Activated naive CD8-positive, alpha-beta T cell treated with anti-CD3 and anti-CD28 coated beads, Interleukin-2, amount 50 U/mL, for 24 hours (primary cell): Measurements from ENCODE around the gene MGAT5B.
A peak's percentile ranks its signal among the peaks of the same experiment; 100 is the strongest.

Experiments used
- ATAC-seq: fragments of 150-1000 bp; cut with Tn5 transposase; one replicate; pipeline ENCODE4 v1.10.0; 2021
- DNase-seq: peaks from one replicate; pipeline ENCODE4 v3.0.0; 2021
- H3K27ac Mint-ChIP-seq: one replicate; pipeline ENCODE4 v1.8.0; 2021; ENCODE audit warnings: mild to moderate bottlenecking, mixed read lengths
- H3K27me3 Mint-ChIP-seq: one replicate; pipeline ENCODE4 v1.8.0; 2021; ENCODE audit warnings: mixed read lengths
- H3K36me3 Mint-ChIP-seq: one replicate; pipeline ENCODE4 v1.8.0; 2021; ENCODE audit warnings: low read depth, mixed read lengths
- H3K4me1 Mint-ChIP-seq: one replicate; pipeline ENCODE4 v1.8.0; 2021; ENCODE audit warnings: mixed read lengths
- H3K4me3 Mint-ChIP-seq: one replicate; pipeline ENCODE4 v1.8.0; 2021; ENCODE audit warnings: mild to moderate bottlenecking, moderate library complexity, mixed read lengths
- H3K9me3 Mint-ChIP-seq: one replicate; pipeline ENCODE4 v1.8.0; 2021; ENCODE audit warnings: mixed read lengths

The MGAT5B gene

DNA sequence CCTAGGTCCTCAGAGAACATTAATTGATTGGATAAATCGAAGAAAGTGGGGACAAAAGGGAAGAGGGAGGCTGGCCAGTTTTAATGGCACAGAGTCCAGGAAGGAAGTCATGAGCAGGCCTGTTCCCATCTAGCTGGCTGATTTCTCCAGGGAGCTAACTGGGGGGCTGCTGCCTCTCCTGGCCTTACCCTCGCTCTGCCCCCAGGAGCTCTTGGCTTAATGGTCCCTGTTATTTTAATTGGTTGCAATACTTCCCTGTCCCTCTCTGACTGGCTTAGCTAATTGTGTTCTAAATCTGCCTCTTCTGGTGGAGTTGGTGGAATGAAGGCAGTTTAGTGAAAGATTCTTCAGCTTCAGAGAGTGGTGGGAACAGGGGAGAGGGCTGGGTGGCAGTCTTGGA is 61.4 kb downstream of the MGAT5B start:
- no peak overlapping the region for H3K27ac Mint-ChIP-seq
- no peaks in the 10 kb centered on the region for H3K36me3 Mint-ChIP-seq
- no peaks in the 10 kb centered on the region for H3K27me3 Mint-ChIP-seq
- no peak for ATAC-seq
- no peaks in the 10 kb centered on the region for H3K9me3 Mint-ChIP-seq
- DNase-seq = no peak
- H3K4me1 Mint-ChIP-seq = no peaks in the 10 kb centered on the region
- H3K4me3 Mint-ChIP-seq = no peak overlapping the region

DNA sequence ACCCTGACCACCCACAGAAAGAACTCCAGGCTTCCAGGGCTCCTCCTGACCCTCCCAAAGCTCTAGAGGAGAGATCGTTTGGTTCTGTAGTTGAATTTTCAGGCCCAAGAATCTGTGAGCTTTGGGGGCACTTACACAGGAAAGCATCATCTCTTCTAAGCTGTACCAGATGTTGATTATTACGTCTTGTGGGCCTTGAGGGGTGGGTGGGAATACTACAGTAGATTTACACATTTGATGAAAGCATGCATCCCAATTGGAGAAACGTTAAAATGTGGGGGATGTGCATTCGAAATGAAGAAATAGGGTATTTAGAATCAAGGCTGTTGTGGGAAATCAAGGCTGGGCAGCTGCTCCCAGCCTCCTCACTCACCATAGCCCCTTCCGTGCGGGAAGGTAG is 61.9 kb downstream of the MGAT5B start:
- H3K36me3 Mint-ChIP-seq = no peaks in the 10 kb centered on the region
- H3K9me3 Mint-ChIP-seq = no peaks in the 10 kb centered on the region
- H3K4me3 Mint-ChIP-seq = no peak overlapping the region
- no peaks in the 10 kb centered on the region for H3K4me1 Mint-ChIP-seq
- H3K27ac Mint-ChIP-seq = no peak overlapping the region
- ATAC-seq (no peak), DNase-seq (no peak)
- no peaks in the 10 kb centered on the region for H3K27me3 Mint-ChIP-seq

GRCh38 chr17:76932402-76933333 is 64.5 kb downstream of the MGAT5B start:
- Mint-ChIP-seq H3K27me3 (no peaks in the 10 kb centered on the region), H3K4me1 (no peaks in the 10 kb centered on the region), H3K4me3 (no peak overlapping the region), H3K9me3 (no peaks in the 10 kb centered on the region), H3K27ac (no peak overlapping the region), H3K36me3 (no peaks in the 10 kb centered on the region)
- ATAC-seq = no peak
- no peak for DNase-seq

GRCh38 chr17:76934561-76935320 is 66.5 kb downstream of the MGAT5B start:
- Mint-ChIP-seq H3K27me3 (no peaks in the 10 kb centered on the region), H3K4me1 (no peaks in the 10 kb centered on the region), H3K4me3 (no peak overlapping the region), H3K27ac (no peak overlapping the region), H3K36me3 (no peaks in the 10 kb centered on the region), H3K9me3 (no peaks in the 10 kb centered on the region)
- ATAC-seq (no peak), DNase-seq (no peak)

DNA sequence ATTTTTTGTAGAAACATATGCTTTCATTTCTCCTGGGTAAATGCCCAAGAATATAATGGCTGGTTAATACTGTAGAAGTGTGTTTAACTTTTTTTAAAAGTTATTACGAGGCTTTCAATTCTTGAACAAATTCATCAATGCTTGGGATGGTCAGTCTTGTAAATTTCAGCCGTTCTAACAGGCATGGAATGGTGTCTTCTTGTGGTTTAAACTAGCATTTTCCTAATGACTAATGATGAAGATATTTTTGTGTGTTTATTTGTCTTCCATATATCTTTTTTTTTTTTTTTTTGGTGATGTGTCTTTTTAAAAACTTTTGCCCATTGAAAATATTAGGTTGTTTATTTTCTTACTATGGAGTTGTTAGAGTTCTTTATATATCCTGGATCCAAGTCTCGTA is 67.1 kb downstream of the MGAT5B start:
- no peak overlapping the region for H3K27ac Mint-ChIP-seq
- ATAC-seq = no peak
- no peaks in the 10 kb centered on the region for H3K27me3 Mint-ChIP-seq
- no peak for DNase-seq
- no peaks in the 10 kb centered on the region for H3K9me3 Mint-ChIP-seq
- H3K4me1 Mint-ChIP-seq = no peaks in the 10 kb centered on the region
- H3K4me3 Mint-ChIP-seq = no peak overlapping the region
- no peaks in the 10 kb centered on the region for H3K36me3 Mint-ChIP-seq

- no peak for DNase-seq
- Mint-ChIP-seq H3K4me3 (no peak overlapping the region), H3K27me3 (no peaks in the 10 kb centered on the region), H3K27ac (no peak overlapping the region), H3K9me3 (no peaks in the 10 kb centered on the region), H3K4me1 (no peaks in the 10 kb centered on the region), H3K36me3 (no peaks in the 10 kb centered on the region)
- ATAC-seq = no peak
These were observed 69.0 kb downstream of the MGAT5B start for GRCh38 chr17:76937238-76937637.

GRCh38 chr17:76938009-76938408 is 69.8 kb downstream of the MGAT5B start:
- no peak for DNase-seq
- no peaks in the 10 kb centered on the region for H3K9me3 Mint-ChIP-seq
- no peak overlapping the region for H3K27ac Mint-ChIP-seq
- H3K4me1 Mint-ChIP-seq = no peaks in the 10 kb centered on the region
- ATAC-seq = no peak
- H3K27me3 Mint-ChIP-seq = no peaks in the 10 kb centered on the region
- no peak overlapping the region for H3K4me3 Mint-ChIP-seq
- H3K36me3 Mint-ChIP-seq = no peaks in the 10 kb centered on the region

DNA sequence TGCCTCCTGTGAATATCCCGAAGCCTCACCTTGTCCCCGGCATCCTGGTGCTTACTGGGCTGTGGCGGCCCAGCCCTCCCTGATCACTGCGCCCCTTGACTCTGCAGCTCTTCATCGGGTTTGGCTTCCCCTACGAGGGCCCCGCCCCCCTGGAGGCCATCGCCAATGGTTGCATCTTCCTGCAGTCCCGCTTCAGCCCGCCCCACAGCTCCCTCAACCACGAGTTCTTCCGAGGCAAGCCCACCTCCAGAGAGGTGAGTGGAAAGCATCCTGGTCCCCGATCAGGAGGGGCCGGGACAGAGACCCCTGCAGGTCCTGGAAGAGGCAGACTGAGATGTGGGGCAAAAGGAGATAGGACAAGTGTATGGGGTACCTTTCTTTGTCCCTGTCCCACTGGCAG is 72.1 kb downstream of the MGAT5B start:
- Mint-ChIP-seq H3K4me1 (no peaks in the 10 kb centered on the region), H3K4me3 (no peak overlapping the region), H3K27ac (no peak overlapping the region), H3K9me3 (no peaks in the 10 kb centered on the region), H3K27me3 (no peaks in the 10 kb centered on the region), H3K36me3 (no peaks in the 10 kb centered on the region)
- DNase-seq (no peak), ATAC-seq (no peak)

GRCh38 chr17:76940738-76941350 is 72.6 kb downstream of the MGAT5B start:
- no peaks in the 10 kb centered on the region for H3K9me3 Mint-ChIP-seq
- H3K27ac Mint-ChIP-seq = no peak overlapping the region
- H3K4me3 Mint-ChIP-seq = no peak overlapping the region
- DNase-seq (peak; percentile 11), ATAC-seq (no peak)
- H3K27me3 Mint-ChIP-seq = no peaks in the 10 kb centered on the region
- H3K4me1 Mint-ChIP-seq = no peaks in the 10 kb centered on the region
- H3K36me3 Mint-ChIP-seq = no peaks in the 10 kb centered on the region

- DNase-seq (no peak), ATAC-seq (no peak)
- no peaks in the 10 kb centered on the region for H3K4me1 Mint-ChIP-seq
- H3K9me3 Mint-ChIP-seq = no peaks in the 10 kb centered on the region
- H3K27ac Mint-ChIP-seq = no peak overlapping the region
- H3K4me3 Mint-ChIP-seq = no peak overlapping the region
- H3K36me3 Mint-ChIP-seq = no peaks in the 10 kb centered on the region
- no peaks in the 10 kb centered on the region for H3K27me3 Mint-ChIP-seq
These were observed 75.0 kb downstream of the MGAT5B start for GRCh38 chr17:76943202-76943601.

GRCh38 chr17:76943781-76944213 is 75.6 kb downstream of the MGAT5B start:
- H3K4me3 Mint-ChIP-seq = no peak overlapping the region
- no peak for DNase-seq
- no peak overlapping the region for H3K27ac Mint-ChIP-seq
- ATAC-seq = no peak
- no peaks in the 10 kb centered on the region for H3K36me3 Mint-ChIP-seq
- H3K4me1 Mint-ChIP-seq = no peaks in the 10 kb centered on the region
- H3K27me3 Mint-ChIP-seq = no peaks in the 10 kb centered on the region
- no peaks in the 10 kb centered on the region for H3K9me3 Mint-ChIP-seq

GRCh38 chr17:76944477-76944876 is 76.3 kb downstream of the MGAT5B start:
- no peaks in the 10 kb centered on the region for H3K36me3 Mint-ChIP-seq
- no peaks in the 10 kb centered on the region for H3K9me3 Mint-ChIP-seq
- no peak overlapping the region for H3K27ac Mint-ChIP-seq
- ATAC-seq = no peak
- DNase-seq = no peak
- no peaks in the 10 kb centered on the region for H3K4me1 Mint-ChIP-seq
- no peak overlapping the region for H3K4me3 Mint-ChIP-seq
- H3K27me3 Mint-ChIP-seq = no peaks in the 10 kb centered on the region

GRCh38 chr17:76946111-76946771 is 78.0 kb downstream of the MGAT5B start:
- no peaks in the 10 kb centered on the region for H3K36me3 Mint-ChIP-seq
- H3K9me3 Mint-ChIP-seq = no peaks in the 10 kb centered on the region
- H3K4me3 Mint-ChIP-seq = no peak overlapping the region
- ATAC-seq (no peak), DNase-seq (no peak)
- no peak overlapping the region for H3K27ac Mint-ChIP-seq
- H3K27me3 Mint-ChIP-seq = no peaks in the 10 kb centered on the region
- no peaks in the 10 kb centered on the region for H3K4me1 Mint-ChIP-seq

GRCh38 chr17:76946772-76947135 is 78.5 kb downstream of the MGAT5B start:
- Mint-ChIP-seq H3K4me1 (no peaks in the 10 kb centered on the region), H3K27me3 (no peaks in the 10 kb centered on the region), H3K4me3 (no peak overlapping the region), H3K27ac (no peak overlapping the region), H3K9me3 (no peaks in the 10 kb centered on the region), H3K36me3 (no peaks in the 10 kb centered on the region)
- ATAC-seq (no peak), DNase-seq (no peak)
